Measurements from ENCODE around the gene TCP10L.

DNA sequence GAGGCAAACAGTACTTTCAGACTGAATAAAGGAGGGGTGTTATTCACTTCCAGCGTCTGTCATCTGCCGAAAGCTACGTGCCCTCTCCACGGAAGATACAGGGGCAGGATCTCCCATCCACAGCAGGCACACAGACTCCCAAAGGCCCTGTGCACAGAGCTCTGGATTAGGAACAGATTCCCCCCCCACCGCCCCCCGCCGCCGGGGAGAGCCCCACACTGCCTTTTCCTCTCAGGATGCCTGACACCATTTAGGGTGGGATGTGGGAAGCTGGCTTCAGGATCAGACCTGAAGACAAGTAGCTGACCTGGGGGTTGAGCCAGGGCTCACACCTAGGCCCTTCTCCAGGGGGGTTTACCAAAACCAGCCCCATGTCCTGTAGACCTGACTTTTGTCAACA, 8.4 kb upstream of the TCP10L start:
- TF ChIP-seq POLR2A (IDR thresholded peaks at IDR 0.05), result no peak
- TF ChIP-seq, protein P1, sequence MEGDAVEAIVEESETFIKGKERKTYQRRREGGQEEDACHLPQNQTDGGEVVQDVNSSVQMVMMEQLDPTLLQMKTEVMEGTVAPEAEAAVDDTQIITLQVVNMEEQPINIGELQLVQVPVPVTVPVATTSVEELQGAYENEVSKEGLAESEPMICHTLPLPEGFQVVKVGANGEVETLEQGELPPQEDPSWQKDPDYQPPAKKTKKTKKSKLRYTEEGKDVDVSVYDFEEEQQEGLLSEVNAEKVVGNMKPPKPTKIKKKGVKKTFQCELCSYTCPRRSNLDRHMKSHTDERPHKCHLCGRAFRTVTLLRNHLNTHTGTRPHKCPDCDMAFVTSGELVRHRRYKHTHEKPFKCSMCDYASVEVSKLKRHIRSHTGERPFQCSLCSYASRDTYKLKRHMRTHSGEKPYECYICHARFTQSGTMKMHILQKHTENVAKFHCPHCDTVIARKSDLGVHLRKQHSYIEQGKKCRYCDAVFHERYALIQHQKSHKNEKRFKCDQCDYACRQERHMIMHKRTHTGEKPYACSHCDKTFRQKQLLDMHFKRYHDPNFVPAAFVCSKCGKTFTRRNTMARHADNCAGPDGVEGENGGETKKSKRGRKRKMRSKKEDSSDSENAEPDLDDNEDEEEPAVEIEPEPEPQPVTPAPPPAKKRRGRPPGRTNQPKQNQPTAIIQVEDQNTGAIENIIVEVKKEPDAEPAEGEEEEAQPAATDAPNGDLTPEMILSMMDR (IDR thresholded peaks at IDR 0.05), result no peak

All from tibial nerve (tissue), 3 donors.